Retinal pigment epithelial cell (primary cell): Measurements from ENCODE around the gene FRMD4A.
"Not testable (repeated sequence)": the region's sequence is repeated elsewhere in the genome, so short reads cannot be mapped to it uniquely, and the experiment has no call there.

ENCODE experiments used
- DNase-seq: peaks from one replicate; pipeline ENCODE4 v3.0.0-alpha.2; 2010; ENCODE audit warnings: low read depth
- H3K4me3 ChIP-seq: 2 replicates; pipeline ENCODE4 v1.5.1; 2011; ENCODE audit warnings: mild to moderate bottlenecking, low read length, control low read depth, moderate library complexity
- CTCF ChIP-seq: conservative IDR thresholded peaks from 2 replicates; pipeline ENCODE4 v1.5.1; 2011; ENCODE audit warnings: low read depth, low read length, control low read depth, inconsistent platforms

Gene FRMD4A

DNA sequence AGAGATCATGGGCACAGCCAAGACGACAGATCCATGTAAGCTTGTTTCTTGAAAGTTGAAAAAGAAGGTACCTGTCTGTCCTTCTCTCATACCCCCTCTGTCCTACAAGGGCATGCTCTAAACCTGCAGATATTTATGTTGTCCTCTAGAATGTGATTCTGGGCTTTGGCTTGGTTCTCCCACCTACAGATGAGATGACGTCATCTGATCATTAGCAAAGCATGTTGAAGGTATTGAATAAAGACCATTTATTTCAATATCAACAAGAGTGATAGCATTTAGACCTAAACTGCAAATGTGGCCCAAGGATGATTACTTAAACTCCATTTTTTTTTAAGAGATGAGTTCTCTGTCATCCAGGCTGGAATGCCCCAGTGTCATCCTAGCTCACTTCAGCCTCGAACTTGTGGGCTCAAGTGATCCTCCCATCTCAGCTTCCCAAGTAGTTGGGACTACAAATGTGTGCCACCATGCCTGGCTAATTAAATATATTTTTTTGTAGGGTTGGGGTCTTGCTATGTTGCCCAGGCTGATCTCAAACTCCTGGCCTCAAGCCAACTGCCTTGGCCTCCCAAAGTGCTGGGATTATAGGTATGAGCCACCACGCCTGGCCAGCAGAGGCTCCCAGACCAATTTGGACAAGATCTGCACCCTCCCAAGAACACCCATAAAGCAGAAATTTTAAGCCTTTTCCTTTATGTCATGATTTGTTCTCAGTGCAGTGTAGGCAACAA is 559.8 kb downstream of the FRMD4A start:
- H3K4me3 ChIP-seq = no peak overlapping the region
- TF ChIP-seq CTCF = no peak
- DNase-seq = no peak

DNA sequence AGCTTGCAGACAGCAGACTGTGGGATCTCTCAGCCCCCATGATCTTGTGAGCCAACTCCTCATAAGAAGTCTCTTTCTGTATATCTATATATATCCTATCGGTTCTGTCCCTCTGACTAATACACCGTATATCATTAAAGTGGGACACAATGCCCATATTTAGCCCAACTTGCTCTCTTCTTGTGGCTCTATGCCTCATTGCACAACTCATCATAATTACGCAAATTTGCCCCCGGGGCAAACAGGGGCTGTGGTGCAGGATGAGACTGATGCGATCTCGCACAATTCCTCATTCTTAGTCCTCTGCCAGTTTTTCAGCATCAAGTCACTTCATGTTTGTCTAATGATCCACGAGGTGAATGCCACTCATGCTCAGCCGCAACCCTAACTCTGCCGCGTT is 560.8 kb downstream of the FRMD4A start:
- no peak overlapping the region for H3K4me3 ChIP-seq
- TF ChIP-seq CTCF = no peak
- no peak for DNase-seq

GRCh38 chr10:13767676-13768178 is 563.0 kb downstream of the FRMD4A start:
- no peak for TF ChIP-seq CTCF
- DNase-seq = no peak
- H3K4me3 ChIP-seq = no peak overlapping the region

- not testable (repeated sequence) for DNase-seq, H3K4me3 ChIP-seq
These were observed 563.6 kb downstream of the FRMD4A start for GRCh38 chr10:13767148-13767547.

DNA sequence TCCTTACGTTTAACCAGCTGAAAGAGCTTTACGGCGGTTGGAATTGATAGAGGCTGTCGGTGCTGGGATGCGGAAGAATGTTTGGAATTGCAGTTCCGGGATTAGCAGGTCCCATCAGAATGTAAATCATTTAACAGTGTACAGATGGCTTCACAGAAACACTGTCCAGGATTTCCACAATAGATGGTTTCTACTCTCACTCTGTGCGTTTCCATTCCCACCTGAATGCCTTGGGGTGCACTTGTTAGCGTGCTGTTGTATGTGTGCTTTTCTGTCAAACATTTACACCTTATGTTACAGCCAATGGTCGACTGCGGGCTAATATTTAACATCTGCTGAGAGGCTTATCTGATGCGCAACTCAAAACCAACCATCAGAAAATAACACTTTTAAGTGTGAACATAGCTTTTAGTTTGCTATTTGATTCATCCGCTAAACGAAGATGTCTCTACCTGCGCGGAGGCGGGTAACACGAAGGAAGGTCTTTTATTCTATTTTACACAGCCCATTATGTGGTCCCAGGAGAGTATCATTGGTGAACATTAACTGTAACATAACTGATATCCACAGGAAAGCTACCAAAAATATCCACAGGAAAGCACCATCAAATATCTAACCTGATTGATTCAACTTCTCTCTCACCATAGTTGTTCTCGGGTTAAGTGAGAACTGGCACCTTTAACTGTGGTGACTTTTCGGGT is 564.9 kb downstream of the FRMD4A start:
- DNase-seq = peak; percentile 76
- no peak overlapping the region for H3K4me3 ChIP-seq
- no peak for TF ChIP-seq CTCF

GRCh38 chr10:13761490-13762091 is 569.1 kb downstream of the FRMD4A start:
- no peak for TF ChIP-seq CTCF
- no peak for DNase-seq
- no peak overlapping the region for H3K4me3 ChIP-seq

DNA sequence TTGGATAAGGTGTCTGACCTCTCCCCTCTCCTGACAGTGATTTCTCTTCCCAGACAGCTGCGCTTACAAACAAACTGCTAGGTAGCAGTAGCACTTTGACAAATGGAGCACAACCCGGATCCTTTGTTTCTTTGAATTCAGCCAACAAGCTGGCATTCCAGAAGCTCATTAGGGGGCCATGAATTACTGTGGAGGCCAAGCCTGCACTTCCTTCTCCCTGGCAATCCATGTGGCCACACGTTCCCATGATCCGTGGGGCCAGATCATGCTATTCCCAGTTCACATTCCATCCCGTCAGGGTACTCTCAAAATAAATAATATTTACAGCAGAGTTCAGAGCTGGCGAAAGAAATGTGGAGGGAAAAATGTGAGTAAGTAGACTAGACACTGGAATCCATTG is 571.6 kb downstream of the FRMD4A start:
- no peak overlapping the region for H3K4me3 ChIP-seq
- no peak for TF ChIP-seq CTCF
- DNase-seq = peak; percentile 47
